ENCODE measurements around the gene MYO5A.

MYO5A gene

DNA sequence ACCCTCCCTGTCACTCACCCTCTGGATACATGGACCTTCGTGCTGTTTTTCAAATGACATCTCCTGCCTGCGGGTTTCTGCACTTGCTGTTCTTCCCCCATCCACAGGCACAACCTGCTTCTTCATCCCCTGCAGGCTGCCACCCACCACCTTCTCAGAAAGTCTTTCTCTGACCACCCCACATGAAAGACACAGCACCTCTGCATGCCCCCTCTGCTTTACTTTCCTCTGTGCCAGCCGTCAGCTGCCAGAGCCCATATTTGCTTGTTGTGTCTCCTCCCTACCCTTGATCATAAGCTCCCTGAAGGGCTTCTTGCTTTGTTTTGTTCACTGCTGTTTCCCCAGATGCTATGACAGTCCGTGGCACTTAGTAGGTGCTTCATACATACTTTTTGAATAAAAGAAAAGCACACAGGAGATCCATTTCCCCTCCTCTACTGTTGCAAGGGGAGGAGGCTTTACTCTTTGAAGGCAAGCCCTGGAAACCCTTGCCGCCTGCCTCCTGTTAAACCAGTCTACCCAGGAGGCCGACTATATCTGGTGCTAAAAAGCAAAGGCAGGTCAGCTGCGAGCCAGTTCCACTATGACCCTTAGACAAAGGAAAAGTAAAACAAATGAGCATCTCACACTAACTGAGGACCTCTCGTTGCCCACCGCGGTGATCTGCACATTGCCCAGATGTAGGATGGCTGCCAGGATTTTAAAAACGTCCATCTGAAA, 265.0 kb downstream of the MYO5A start:
- DNase-seq (ENCODE audit: low read depth in 1 of 2, low spot score in 1 of 2), result no peak

GRCh38 chr15:52262364-52262763, 266.3 kb downstream of the MYO5A start:
- no peak for DNase-seq (ENCODE audit: low read depth in 1 of 2, low spot score in 1 of 2)

- DNase-seq (ENCODE audit: low read depth in 1 of 2, low spot score in 1 of 2), result no peak
These were observed 267.0 kb downstream of the MYO5A start for GRCh38 chr15:52261498-52262242.

DNA sequence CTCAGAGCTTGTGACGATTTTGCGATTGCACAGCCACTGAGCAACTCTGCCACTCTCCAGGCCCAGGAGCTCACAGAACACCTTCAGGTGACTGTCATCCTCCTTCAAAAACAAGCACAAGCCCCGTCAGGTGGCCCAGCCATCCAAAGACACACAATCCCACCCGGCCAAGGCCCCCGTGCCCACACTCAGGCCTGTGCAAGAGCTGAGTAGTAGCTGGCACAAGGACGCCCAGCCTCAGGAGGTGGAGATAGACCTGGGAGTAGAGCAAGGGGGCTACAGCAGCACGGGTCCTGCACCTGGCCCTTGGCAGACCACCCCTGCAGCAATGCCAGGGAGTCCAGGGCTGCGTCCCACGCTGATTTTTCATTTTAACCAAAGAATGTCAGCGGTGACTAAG, 267.7 kb downstream of the MYO5A start:
- DNase-seq (ENCODE audit: low read depth in 1 of 2, low spot score in 1 of 2), result no peak

DNA sequence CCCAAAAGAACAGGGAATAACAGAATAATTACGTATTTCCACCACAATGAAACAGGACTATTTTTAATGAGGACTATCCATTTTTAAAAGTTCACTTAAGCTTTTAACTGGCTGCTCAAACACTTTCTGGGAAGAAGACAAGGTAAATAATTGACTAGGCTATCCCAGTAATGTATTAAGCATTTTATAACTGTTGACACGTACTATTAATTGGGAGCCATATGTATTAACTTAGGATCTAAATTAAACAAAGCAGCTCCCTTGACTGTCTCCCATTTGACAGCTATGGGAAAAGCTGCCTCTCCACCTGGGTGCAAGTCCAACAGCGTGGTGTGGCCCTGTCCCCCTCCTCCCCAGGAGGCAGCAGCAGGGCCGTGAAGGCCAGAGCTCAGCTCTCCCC, 269.2 kb downstream of the MYO5A start:
- DNase-seq (ENCODE audit: low read depth in 1 of 2, low spot score in 1 of 2), result no peak

- no peak for DNase-seq (ENCODE audit: low read depth in 1 of 2, low spot score in 1 of 2)
These were observed 270.2 kb downstream of the MYO5A start for GRCh38 chr15:52258461-52258860.

- DNase-seq (ENCODE audit: low read depth in 1 of 2, low spot score in 1 of 2), result no peak
These were observed 271.0 kb downstream of the MYO5A start for GRCh38 chr15:52257734-52258062.

All from stimulated activated CD4-positive, alpha-beta T cell treated with anti-CD3 and anti-CD28 coated beads, Interleukin-15, amount 100 ng/mL, for 1 hour (primary cell).